ENCODE results near the gene AATK. TPM values are rescaled to one million over a fixed set of nuclear protein-coding genes. Genes with fewer than 3 reads are reported as not detected.

Gene AATK
- total and polyA plus RNA-seq, 10 donors = 2.5 to 69.5 (median 20.1) TPM

- Histone ChIP-seq H3K27ac (no peak overlapping the region), H3K9me3 (no peaks in the 10 kb centered on the region), H3K27me3 (replicated peaks in 1 of 7) (no peaks in the 10 kb centered on the region), H3K4me1 (peaks cover 0 to 28% (median 8%) of the 10 kb centered on the region in 6 donors), H3K4me3 (no peak overlapping the region), H3K36me3 (peaks cover 0 to 42% (median 0%) of the 10 kb centered on the region in 6 donors)
- 74 to 92% (median 83%) methylated on average over 3 to 11 of the region's 11 CpGs for WGBS, 5 donors
- DNase-seq = no peak
- TF ChIP-seq, protein P1, sequence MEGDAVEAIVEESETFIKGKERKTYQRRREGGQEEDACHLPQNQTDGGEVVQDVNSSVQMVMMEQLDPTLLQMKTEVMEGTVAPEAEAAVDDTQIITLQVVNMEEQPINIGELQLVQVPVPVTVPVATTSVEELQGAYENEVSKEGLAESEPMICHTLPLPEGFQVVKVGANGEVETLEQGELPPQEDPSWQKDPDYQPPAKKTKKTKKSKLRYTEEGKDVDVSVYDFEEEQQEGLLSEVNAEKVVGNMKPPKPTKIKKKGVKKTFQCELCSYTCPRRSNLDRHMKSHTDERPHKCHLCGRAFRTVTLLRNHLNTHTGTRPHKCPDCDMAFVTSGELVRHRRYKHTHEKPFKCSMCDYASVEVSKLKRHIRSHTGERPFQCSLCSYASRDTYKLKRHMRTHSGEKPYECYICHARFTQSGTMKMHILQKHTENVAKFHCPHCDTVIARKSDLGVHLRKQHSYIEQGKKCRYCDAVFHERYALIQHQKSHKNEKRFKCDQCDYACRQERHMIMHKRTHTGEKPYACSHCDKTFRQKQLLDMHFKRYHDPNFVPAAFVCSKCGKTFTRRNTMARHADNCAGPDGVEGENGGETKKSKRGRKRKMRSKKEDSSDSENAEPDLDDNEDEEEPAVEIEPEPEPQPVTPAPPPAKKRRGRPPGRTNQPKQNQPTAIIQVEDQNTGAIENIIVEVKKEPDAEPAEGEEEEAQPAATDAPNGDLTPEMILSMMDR (IDR thresholded peaks at IDR 0.05 in 8 of 11, conservative IDR thresholded peaks at IDR 0.05 in 3 of 11) = no peak
- TF ChIP-seq POLR2A (IDR thresholded peaks at IDR 0.05) = no peak
- intact Hi-C loops (cut with DNase I; ENCODE audit: low total_unique reads) = no loop called here
Measured at GRCh38 chr17:81132197-81132540, 33.9 kb downstream of the AATK start.

DNA sequence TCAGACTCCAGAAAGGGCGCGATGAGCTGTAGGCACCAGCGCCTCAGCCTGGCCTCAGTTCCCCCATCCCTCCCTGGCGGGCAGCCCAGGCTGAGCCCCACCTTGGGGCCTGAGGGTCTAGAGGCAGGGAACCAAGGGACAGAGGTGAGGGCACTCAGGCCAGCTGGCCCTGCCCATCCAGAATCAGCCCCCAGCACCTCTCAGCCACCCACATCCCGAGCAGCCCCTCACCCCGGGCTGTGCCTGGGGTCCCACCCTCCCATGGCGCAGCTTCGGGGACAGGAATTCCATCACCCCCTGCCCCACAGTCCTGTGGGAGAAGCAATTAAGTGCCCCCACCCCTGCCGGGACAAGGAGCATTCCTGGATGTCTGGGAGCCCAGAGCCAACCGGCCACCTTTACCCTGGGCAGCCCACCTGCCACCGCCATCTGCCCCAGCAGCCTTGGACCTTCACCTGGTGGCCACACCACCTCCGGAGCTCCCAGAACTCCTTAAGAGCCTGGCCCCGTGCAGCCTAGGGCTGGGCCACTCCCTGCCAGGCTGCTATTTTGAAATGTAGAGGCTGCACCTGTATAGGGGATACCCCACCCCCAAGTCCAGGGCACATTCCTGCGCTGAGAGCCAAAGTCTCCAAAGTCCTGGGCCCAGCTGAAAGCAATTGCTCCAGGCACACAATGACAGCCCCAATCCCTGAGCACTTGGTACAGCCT is 34.4 kb downstream of the AATK start:
- DNase-seq = no peak
- H3K4me3 ChIP-seq = no peak overlapping the region
- TF ChIP-seq, protein P1 (IDR thresholded peaks at IDR 0.05 in 8 of 11, conservative IDR thresholded peaks at IDR 0.05 in 3 of 11) = no peak
- TF ChIP-seq POLR2AphosphoS5 (IDR thresholded peaks at IDR 0.05) (no peak), POLR2A (IDR thresholded peaks at IDR 0.05) (no peak)
- H3K27me3 ChIP-seq (replicated peaks in 1 of 7) = no peaks in the 10 kb centered on the region
- H3K27ac ChIP-seq = no peak overlapping the region
- WGBS, 5 donors = 89 to 95% (median 93%) methylated on average over 8 to 14 of the region's 14 CpGs
- H3K4me1 ChIP-seq = peaks cover 0 to 28% (median 8%) of the 10 kb centered on the region in 6 donors
- no peaks in the 10 kb centered on the region for H3K9me3 ChIP-seq
- H3K36me3 ChIP-seq = peaks cover 0 to 47% (median 0%) of the 10 kb centered on the region in 6 donors
- intact Hi-C loops (cut with DNase I; ENCODE audit: low total_unique reads) = no loop called here

DNA sequence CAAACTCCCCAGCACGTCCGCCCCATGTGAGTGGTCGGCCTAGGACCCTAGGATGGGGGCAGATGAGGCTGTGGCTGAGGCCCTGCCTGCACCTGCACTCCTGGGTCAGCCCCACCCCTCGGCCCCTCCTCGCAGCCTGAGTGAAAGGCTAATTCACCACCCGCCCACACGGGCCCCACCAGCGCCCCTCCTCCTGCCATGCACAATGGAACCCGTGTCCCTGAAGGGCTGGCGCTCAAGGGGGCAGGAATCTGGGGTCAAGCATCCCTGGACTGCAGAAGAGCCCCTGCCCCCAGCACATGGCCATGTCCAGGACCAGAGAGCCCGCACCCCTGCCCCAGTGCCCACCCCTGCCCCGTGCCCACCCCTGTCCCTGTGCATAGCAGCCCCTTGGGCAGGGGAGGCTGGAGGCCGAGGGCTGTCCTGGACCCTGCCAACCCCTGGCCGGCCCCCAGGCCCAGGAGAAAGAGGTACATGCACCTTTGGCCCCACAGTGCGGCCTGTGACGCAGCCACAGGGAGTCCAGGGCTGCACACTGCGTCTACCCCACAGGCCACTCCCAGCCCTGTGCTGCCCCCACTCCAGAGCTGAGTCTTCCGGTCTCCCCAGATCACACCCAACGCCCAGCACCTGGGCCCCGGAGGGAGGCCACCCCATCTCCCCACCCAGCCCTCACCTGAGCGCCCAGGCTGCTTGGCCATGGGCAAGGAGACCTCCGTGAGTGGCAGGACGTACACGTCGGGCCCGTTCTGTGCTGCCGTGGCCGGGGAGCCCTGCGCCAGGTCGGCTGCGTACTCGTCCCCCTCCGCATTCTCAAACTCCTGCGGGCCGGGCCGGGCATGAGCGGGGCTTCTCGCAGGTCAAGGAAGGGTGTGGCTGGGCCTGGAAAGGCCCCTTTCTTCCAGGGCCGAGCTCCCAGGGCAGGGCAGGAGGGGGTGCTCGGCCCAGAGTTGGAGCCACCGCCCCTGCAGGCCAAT is 35.3 kb downstream of the AATK start:
- Histone ChIP-seq H3K4me1 (peaks cover 0 to 22% (median 8%) of the 10 kb centered on the region in 6 donors), H3K36me3 (peaks cover 0 to 57% (median 0%) of the 10 kb centered on the region in 6 donors), H3K4me3 (no peak overlapping the region), H3K27ac (no peak overlapping the region), H3K9me3 (no peaks in the 10 kb centered on the region), H3K27me3 (replicated peaks in 1 of 7) (no peaks in the 10 kb centered on the region)
- DNase-seq = no peak
- no peak for TF ChIP-seq POLR2A (IDR thresholded peaks at IDR 0.05)
- no peak for TF ChIP-seq POLR2AphosphoS5 (IDR thresholded peaks at IDR 0.05)
- TF ChIP-seq, protein P1 (IDR thresholded peaks at IDR 0.05 in 8 of 11, conservative IDR thresholded peaks at IDR 0.05 in 3 of 11) = no peak
- WGBS, 5 donors = 85 to 92% (median 89%) methylated on average over 15 to 41 of the region's 41 CpGs
- intact Hi-C loops (cut with DNase I; ENCODE audit: low total_unique reads) = no loop called here
